GM10847 (cell line): ENCODE data around the gene C7orf25.

ENCODE experiments used
- POLR2A ChIP-seq: IDR thresholded peaks from 2 replicates; pipeline ENCODE4 v1.6.1; 2011; ENCODE audit not compliant: insufficient read length; ENCODE audit errors: extremely low read depth

Gene C7orf25

DNA sequence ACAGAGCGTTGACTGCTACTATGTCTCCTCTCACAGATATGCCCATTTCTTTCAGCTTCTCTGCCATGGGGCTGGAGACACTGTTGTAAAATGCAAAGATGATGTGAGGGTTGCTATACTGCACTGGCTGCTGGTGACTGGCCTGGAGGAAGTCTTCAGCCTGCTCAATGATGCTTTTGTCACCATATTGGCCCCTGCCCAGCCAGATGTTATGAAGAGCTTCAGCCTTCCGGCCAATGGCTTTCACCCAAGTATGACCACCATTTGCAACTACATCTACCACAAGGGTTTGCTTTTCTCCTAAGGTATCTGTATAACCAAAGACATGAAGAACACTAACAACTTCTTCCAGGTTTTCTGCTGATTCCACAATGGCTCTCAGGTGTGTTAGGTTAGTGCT, 1.6 kb downstream of the C7orf25 start:
- no peak for TF ChIP-seq POLR2A

DNA sequence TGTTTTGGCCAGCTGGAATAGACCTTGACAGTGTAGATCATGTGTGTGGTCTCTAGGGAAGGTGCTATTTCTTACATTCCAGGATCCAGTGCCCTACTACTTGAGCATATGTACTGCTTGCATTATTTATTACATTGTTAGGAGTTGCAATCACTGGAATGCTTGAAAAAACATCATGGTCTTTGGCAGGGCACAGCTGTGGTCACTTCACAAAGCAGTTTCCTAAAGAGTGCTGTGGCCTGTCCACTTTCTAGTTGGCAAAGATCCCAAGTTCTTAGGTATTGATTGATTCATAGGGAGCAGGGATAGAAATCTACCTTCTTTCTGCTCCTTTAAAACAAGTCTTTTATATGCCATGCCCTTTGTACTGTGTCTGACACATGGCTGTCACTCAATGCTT, 4.6 kb downstream of the C7orf25 start:
- TF ChIP-seq POLR2A, result no peak

DNA sequence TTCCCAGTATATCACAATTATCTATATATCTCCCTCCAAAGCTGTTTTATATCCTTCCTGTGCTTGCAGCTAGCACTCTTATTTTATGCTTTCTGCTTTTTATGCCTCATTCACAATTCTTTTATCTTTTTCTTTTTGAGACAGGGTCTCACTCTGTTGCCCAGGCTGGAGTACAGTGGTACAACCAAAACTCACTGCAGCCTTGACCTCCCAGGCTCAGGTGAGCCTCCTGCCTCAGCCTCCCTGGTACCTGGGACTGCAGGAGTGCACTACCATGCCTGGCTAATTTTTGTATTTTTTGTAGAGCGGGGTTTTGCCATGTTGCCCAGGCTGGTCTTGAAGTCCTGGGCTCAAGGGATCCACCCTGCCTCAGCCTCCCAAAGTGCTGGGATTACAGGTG, 5.7 kb downstream of the C7orf25 start:
- TF ChIP-seq POLR2A, result no peak

- TF ChIP-seq POLR2A, result no peak
Observed at GRCh38 chr7:42902331-42902730, 9.5 kb downstream of the C7orf25 start.

- no peak for TF ChIP-seq POLR2A
Observed at GRCh38 chr7:42900842-42901241, 11.0 kb downstream of the C7orf25 start.

DNA sequence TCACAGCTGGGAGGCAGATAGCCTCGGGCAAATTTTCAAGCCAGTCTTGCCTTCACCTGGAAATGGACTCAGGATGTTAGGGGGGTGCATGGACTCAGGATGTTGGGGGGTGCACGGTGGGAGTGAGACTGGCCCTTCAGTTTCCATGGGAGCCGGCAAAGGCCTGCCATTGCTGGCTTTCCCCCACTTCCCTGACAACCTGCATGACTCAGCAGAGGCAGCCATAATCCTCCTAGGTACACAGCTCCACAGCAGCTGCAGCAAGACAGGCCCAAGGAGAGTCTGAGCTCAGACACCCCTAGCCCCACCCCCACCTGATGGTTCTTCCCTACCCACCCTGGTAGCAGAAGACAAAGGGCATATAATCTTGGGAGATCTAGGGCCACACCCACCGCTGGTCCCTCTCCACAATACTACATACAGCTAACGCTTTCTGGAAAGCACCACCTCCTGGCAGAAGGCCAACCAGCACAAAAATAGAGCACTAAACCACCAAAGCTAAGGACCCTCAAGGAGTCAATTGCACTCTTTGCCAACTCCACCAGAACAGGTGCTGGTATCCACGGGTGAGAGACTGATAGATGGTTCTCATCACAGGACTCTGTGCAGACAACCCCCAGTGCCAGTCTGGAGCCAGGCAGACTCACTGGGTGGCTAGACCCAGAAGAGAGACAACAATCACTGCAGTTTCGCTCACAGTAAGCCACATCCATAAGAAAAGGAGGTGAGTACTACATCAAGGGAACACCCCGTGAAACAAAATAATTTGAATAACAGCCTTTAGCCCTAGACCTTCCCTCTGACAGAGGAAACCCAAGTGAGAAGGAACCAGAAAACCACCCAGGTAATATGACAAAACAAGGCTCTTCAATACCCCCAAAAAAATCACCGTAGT, 18.3 kb downstream of the C7orf25 start:
- TF ChIP-seq POLR2A, result no peak

DNA sequence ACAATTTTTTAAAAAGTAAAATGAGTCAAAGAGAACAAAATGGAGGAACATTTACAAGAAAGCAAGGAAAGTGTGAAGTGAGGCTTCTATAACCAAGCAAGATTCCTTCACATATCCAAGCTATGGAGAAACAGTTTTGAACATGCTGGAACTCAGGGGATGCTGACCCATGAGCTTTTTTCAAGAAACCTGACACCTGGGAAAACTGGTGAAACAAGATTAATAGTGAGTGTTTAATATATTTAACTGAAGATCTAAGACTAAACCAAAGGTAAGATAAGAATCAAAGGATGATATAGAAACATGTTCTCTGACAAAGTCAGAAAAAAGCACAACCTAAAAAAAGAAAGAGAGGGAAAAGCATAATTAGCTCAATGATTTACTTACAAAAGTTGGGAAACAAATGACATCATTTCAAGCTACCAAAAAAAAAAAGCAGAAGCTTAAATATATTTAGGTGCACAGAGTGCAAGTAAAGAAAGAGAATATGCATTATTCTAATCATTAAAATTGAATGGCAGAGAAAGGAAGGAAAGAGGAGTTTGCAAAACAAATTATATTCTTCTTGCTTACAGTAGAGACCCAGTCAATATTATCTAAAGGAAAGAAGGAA, 24.9 kb downstream of the C7orf25 start:
- no peak for TF ChIP-seq POLR2A

DNA sequence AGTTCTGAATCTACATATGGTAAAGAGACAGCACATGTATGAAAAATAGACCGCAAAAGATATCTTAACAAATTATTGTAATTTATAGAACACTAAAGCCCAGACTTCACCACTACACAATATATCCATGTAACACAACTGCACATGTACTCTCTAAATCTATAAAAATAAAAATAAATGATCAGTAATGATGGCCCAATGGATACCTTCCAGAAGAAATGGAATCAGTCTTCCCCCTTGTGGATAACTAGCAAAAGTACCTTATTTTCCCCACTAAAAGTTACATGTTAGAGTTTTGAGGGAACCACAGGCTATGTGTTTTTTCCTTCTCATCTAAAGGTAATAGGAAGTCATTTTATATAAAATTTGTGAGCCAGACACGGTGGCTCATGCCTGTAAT, 25.7 kb downstream of the C7orf25 start:
- TF ChIP-seq POLR2A, result no peak

DNA sequence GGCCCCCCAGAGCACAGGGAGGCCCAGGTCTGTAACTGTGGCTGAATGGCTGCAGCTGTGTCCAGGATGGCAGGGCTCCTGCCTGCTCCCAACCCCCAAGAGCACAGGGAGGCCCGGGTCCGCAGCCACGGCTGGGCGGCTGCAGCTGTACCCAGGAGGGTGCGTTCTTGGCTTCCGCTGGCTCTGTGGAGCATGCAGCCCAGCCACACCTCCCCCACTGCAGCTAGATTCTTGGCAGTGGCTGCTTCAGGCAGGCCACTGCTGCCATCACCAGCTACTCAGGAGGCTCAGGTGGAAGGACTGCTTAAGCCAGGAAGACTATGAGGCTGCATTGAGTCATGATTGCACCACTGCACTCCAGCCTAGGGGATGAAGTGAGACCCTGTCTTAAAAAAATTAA, 27.9 kb downstream of the C7orf25 start:
- TF ChIP-seq POLR2A, result no peak

DNA sequence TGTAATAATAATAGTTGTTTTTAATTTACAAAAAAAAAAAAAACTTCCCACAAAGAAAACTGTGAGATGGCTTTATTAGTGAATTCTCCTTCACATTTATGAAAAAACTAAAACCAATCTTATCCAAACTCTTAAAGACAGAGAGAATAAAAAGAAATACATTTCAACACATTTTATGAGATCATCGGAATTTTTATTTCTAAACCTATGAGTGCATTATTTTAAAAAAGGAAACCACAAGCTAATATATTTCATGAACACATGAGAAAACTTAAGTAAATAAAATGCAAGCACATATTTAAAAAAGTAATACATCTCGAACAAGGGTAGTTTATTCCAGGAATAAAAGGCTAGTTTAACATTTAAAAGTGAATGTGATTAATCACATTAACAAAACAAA, 31.5 kb downstream of the C7orf25 start:
- no peak for TF ChIP-seq POLR2A

DNA sequence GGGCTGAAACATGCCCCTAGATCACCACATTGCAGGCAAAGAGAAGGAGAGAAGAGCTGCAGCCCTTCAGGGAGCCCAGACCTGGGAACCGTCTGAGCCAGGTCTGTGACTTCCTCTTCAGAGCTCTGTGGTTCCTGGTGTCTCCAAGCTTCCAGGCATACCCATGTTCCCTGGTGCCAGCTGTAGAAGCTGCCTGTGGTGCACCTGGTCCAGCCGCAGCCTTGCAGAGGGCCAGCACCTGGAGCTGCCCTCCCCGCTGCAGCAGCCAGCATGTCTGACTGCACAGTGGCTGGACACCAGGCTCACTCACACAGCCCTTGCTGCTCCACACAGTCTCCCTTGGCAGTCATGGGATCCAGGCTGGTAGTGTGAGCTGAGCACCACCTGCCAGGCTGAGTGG, 33.6 kb downstream of the C7orf25 start:
- TF ChIP-seq POLR2A, result no peak

DNA sequence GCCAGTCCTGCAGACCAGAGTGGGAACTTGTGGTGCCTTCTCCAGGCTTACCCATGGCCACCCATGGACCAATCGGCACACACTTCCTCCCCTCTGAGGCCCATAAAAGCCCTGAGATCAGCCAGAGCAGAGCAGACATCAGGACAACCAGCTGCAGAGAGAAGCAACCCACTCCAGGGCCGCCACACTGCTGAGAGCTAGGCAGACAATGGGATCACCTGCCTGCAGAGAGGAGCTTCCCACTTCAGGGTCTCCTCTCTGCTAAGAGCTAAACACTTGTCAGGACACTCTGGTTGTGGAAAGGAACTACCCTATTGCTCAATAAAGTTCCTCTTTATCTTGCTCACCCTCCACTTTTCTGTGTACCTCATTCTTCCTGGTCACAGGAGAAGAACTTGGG, 34.0 kb downstream of the C7orf25 start:
- no peak for TF ChIP-seq POLR2A

DNA sequence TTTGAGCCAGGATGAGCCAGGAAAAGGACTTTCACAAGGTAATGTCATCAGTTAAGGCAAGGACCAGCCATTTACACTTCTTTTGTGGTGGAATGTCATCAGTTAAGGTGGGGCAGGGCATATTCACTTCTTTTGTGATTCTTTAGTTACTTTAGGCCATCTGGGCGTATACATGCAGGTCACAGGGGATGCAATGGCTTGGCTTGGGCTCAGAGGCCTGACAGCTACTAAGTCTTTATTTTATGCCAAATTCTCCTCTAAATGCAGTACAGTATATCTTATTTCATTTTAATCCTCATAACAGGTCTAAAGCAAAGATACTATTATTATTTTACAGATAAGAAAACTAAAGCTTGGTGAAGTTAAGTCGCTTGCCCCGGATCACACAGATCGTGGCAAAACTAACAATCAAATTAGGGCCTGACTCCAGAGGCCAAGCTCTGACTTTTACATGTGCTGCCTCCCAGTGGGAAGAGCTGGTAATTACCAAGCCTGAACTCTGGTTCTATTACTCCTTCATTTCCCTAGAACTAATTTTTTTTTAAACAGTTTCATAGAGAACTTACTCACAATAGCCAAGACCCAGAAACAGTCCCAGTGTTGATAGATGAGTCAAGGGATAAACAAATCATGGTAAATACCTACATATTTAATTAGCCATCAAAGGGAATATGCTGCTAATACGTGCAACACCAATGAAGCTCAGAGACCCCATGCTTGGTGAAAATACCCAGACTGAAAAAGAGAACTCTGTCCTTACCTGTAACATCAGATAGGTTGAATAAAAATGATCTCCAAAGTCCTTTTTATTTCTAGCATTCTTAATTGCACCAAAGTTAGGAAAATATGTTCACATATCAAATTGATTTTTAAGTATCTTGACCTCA, 35.4 kb downstream of the C7orf25 start:
- TF ChIP-seq POLR2A, result no peak

DNA sequence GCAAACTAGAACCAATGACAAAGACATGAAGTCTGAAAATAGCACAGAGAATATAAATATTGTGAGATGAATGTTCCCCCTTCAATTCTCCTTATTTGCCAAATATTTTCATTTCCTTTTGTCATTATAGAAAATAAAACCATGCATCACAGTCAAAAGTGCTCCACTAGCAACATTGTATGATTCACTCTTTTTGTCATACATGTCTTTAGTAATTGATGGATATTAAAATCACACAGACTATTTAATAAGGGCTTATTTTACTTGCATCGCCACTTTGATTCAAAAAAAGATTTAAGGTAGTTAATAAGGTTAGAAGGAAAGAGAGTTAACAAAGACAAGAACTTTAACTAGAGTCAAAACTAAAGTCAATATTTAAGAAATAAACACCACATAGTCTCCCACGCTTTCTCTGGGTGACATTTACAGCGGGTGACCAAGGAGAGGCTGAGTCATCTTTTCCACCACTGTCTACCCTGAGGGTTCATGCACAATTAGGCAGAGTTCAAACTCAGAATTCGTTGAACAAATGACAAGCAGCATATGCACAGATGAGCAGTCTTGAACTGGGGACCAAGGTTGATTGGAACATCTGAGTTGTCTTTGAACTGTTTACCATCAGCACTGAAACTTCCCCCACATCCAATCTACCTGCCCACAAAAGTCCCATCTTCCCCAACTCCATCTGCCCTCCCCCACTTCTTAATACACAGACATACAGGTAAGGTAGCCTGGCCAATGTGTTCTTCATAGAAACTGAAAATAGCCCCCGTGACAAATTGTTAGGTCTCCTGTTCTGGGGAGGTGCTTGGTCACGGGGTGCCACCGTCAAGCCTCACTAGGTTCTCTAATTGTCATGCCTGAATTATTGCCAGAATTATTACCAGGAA, 42.5 kb downstream of the C7orf25 start:
- no peak for TF ChIP-seq POLR2A

- no peak for TF ChIP-seq POLR2A
Observed at GRCh38 chr7:42868480-42868879, 43.4 kb downstream of the C7orf25 start.
